Hypothalamus (tissue), 51 donors: ENCODE measurements around the gene CLIC5.

Experiments used
- DNase-seq, 51 donors: peaks; one replicate each; lab custom pipeline; 2025; lab: John Stamatoyannopoulos, UW

The CLIC5 gene

GRCh38 chr6:46000905-46001304, 14.8 kb downstream of the CLIC5 start:
- no peak for DNase-seq

GRCh38 chr6:45998524-45998923, 17.1 kb downstream of the CLIC5 start:
- DNase-seq, result no peak

- DNase-seq, result no peak
These were observed 17.7 kb downstream of the CLIC5 start for GRCh38 chr6:45997875-45998506.

GRCh38 chr6:45991189-45991588, 24.5 kb downstream of the CLIC5 start:
- DNase-seq, result no peak

- no peak for DNase-seq
These were observed 25.5 kb downstream of the CLIC5 start for GRCh38 chr6:45990162-45990561.

- no peak for DNase-seq
These were observed 27.0 kb downstream of the CLIC5 start for GRCh38 chr6:45988635-45989034.

- no peak for DNase-seq
These were observed 27.8 kb downstream of the CLIC5 start for GRCh38 chr6:45987856-45988255.

GRCh38 chr6:45986746-45987274, 28.9 kb downstream of the CLIC5 start:
- no peak for DNase-seq

GRCh38 chr6:45984788-45985425, 30.8 kb downstream of the CLIC5 start:
- DNase-seq, result no peak

- no peak for DNase-seq
These were observed 31.3 kb downstream of the CLIC5 start for GRCh38 chr6:45984347-45984746.

- DNase-seq, result no peak
These were observed 32.6 kb downstream of the CLIC5 start for GRCh38 chr6:45983062-45983461.

- no peak for DNase-seq
These were observed 33.2 kb downstream of the CLIC5 start for GRCh38 chr6:45982280-45983036.

GRCh38 chr6:45981046-45981445, 34.6 kb downstream of the CLIC5 start:
- DNase-seq, result no peak

- no peak for DNase-seq
These were observed 36.3 kb downstream of the CLIC5 start for GRCh38 chr6:45979311-45979710.

- no peak for DNase-seq
These were observed 41.1 kb downstream of the CLIC5 start for GRCh38 chr6:45974596-45974995.

- no peak for DNase-seq
These were observed 42.7 kb downstream of the CLIC5 start for GRCh38 chr6:45972795-45973503.

- DNase-seq, result no peak
These were observed 44.4 kb downstream of the CLIC5 start for GRCh38 chr6:45971287-45971686.

- no peak for DNase-seq
These were observed 45.3 kb downstream of the CLIC5 start for GRCh38 chr6:45970326-45970725.

- no peak for DNase-seq
These were observed 45.8 kb downstream of the CLIC5 start for GRCh38 chr6:45969883-45970282.

- no peak for DNase-seq
These were observed 46.6 kb downstream of the CLIC5 start for GRCh38 chr6:45969026-45969425.

- DNase-seq, result no peak
These were observed 48.3 kb downstream of the CLIC5 start for GRCh38 chr6:45967363-45967762.
